ENCODE data around the gene TOR2A. TPM values are rescaled to one million over a fixed set of nuclear protein-coding genes. Genes with fewer than 3 reads are reported as not detected.

The TOR2A gene
- total RNA-seq, 1 donor from 2014 or later = 15.1 TPM

GRCh38 chr9:127731938-127732337 lies 3.2 kb downstream of the TOR2A start:
- no peak for ATAC-seq (ENCODE audit: low read depth)
- no peak overlapping the region for H3K4me3 Mint-ChIP-seq
- H3K36me3 Mint-ChIP-seq (ENCODE audit: low read depth) = peaks cover 9% of the 10 kb centered on the region
- H3K27ac Mint-ChIP-seq = no peak overlapping the region
- intact Hi-C loops (cut with micrococcal nuclease) = no loop called here
- TF ChIP-seq CTCF (IDR thresholded peaks at IDR 0.05) = no peak
- CTCF ChIA-PET = interaction anchor here (0.7 to 1.0 kb wide), 2 partner anchors 53 to 54 kb away, joined by 3 read pairs; partner anchors contain the start of gene CDK9
- POLR2A ChIA-PET = no interaction called here
- H3K27me3 Mint-ChIP-seq = no peaks in the 10 kb centered on the region
- H3K4me1 Mint-ChIP-seq = peaks cover 13% of the 10 kb centered on the region
- no peak for DNase-seq
- H3K9me3 Mint-ChIP-seq = no peaks in the 10 kb centered on the region

GRCh38 chr9:127730799-127731410 lies 4.2 kb downstream of the TOR2A start:
- ATAC-seq (ENCODE audit: low read depth) (no peak), DNase-seq (no peak)
- H3K4me3 Mint-ChIP-seq = no peak overlapping the region
- no peaks in the 10 kb centered on the region for H3K27me3 Mint-ChIP-seq
- CTCF ChIA-PET = interaction anchor here (1.0 kb wide), 1 partner anchor 55 kb away, joined by 3 read pairs; the partner anchor contains the start of gene CDK9
- no peak for TF ChIP-seq CTCF (IDR thresholded peaks at IDR 0.05)
- intact Hi-C loops (cut with micrococcal nuclease) = no loop called here
- H3K9me3 Mint-ChIP-seq = no peaks in the 10 kb centered on the region
- no peak overlapping the region for H3K27ac Mint-ChIP-seq
- POLR2A ChIA-PET = no interaction called here
- peaks cover 9% of the 10 kb centered on the region for H3K36me3 Mint-ChIP-seq (ENCODE audit: low read depth)
- H3K4me1 Mint-ChIP-seq = peaks cover 13% of the 10 kb centered on the region

- no peak for TF ChIP-seq CTCF (IDR thresholded peaks at IDR 0.05)
- H3K36me3 Mint-ChIP-seq (ENCODE audit: low read depth) = peaks cover 9% of the 10 kb centered on the region
- POLR2A ChIA-PET = interaction anchor here (1.2 kb wide), 1 partner anchor 15 kb away, joined by 4 read pairs; the partner anchor contains the start of genes PTRH1 and TTC16
- H3K27ac Mint-ChIP-seq = no peak overlapping the region
- no peaks in the 10 kb centered on the region for H3K27me3 Mint-ChIP-seq
- ATAC-seq (ENCODE audit: low read depth) = no peak
- DNase-seq = no peak
- no peak overlapping the region for H3K4me3 Mint-ChIP-seq
- intact Hi-C loops (cut with micrococcal nuclease) = no loop called here
- H3K9me3 Mint-ChIP-seq = no peaks in the 10 kb centered on the region
- H3K4me1 Mint-ChIP-seq = peaks cover 9% of the 10 kb centered on the region
- CTCF ChIA-PET = no interaction called here
Observed at GRCh38 chr9:127730262-127730661, 4.8 kb downstream of the TOR2A start.

- Mint-ChIP-seq H3K4me3 (no peak overlapping the region), H3K27me3 (no peaks in the 10 kb centered on the region), H3K27ac (no peak overlapping the region), H3K9me3 (no peaks in the 10 kb centered on the region), H3K4me1 (peaks cover 8% of the 10 kb centered on the region), H3K36me3 (ENCODE audit: low read depth) (peaks cover 9% of the 10 kb centered on the region)
- intact Hi-C loops (cut with micrococcal nuclease) = no loop called here
- TF ChIP-seq CTCF (IDR thresholded peaks at IDR 0.05) = no peak
- CTCF ChIA-PET = no interaction called here
- no peak for ATAC-seq (ENCODE audit: low read depth)
- no peak for DNase-seq
- POLR2A ChIA-PET = interaction anchor here (0.7 to 1.2 kb wide), 2 partner anchors 13 to 14 kb away, joined by 3 to 4 read pairs; partner anchors contain the start of genes PTRH1 and TTC16
Observed at GRCh38 chr9:127729522-127730256, 5.4 kb downstream of the TOR2A start.

- Mint-ChIP-seq H3K9me3 (no peaks in the 10 kb centered on the region), H3K27ac (no peak overlapping the region), H3K4me1 (peaks cover 2% of the 10 kb centered on the region), H3K27me3 (peaks cover 4% of the 10 kb centered on the region), H3K36me3 (ENCODE audit: low read depth) (peaks cover 9% of the 10 kb centered on the region), H3K4me3 (no peak overlapping the region)
- ATAC-seq (ENCODE audit: low read depth) (no peak), DNase-seq (no peak)
- ChIA-PET CTCF (no interaction called here), POLR2A (interaction anchor here (0.6 to 0.7 kb wide), 2 partner anchors 14 to 103 kb away, joined by 3 to 8 read pairs; no protein-coding TSS in a partner anchor)
- intact Hi-C loops (cut with micrococcal nuclease) = no loop called here
- no peak for TF ChIP-seq CTCF (IDR thresholded peaks at IDR 0.05)
Observed at GRCh38 chr9:127728808-127729207, 6.3 kb downstream of the TOR2A start.

All from activated B cell treated with CpG ODN at 0.5 μM for 24 hours (primary cell).